GM12874 (cell line): ENCODE data around the gene SLC4A11.

Experiments
- TF ChIP-seq, protein P1 (sequence below): IDR thresholded peaks from 2 replicates; pipeline ENCODE4 v1.5.1; 2011; ENCODE audit warnings: low read depth, mild to moderate bottlenecking, control low read depth, low read length, moderate library complexity; ENCODE audit not compliant: insufficient read depth

SLC4A11 gene

GRCh38 chr20:3238616-3239025, 369 bp downstream of the SLC4A11 start:
- TF ChIP-seq, protein P1, sequence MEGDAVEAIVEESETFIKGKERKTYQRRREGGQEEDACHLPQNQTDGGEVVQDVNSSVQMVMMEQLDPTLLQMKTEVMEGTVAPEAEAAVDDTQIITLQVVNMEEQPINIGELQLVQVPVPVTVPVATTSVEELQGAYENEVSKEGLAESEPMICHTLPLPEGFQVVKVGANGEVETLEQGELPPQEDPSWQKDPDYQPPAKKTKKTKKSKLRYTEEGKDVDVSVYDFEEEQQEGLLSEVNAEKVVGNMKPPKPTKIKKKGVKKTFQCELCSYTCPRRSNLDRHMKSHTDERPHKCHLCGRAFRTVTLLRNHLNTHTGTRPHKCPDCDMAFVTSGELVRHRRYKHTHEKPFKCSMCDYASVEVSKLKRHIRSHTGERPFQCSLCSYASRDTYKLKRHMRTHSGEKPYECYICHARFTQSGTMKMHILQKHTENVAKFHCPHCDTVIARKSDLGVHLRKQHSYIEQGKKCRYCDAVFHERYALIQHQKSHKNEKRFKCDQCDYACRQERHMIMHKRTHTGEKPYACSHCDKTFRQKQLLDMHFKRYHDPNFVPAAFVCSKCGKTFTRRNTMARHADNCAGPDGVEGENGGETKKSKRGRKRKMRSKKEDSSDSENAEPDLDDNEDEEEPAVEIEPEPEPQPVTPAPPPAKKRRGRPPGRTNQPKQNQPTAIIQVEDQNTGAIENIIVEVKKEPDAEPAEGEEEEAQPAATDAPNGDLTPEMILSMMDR: no peak

- TF ChIP-seq, protein P1: no peak
These were observed 903 bp downstream of the SLC4A11 start for GRCh38 chr20:3237958-3238615.

GRCh38 chr20:3237011-3237957, 1.7 kb downstream of the SLC4A11 start:
- TF ChIP-seq, protein P1: no peak

DNA sequence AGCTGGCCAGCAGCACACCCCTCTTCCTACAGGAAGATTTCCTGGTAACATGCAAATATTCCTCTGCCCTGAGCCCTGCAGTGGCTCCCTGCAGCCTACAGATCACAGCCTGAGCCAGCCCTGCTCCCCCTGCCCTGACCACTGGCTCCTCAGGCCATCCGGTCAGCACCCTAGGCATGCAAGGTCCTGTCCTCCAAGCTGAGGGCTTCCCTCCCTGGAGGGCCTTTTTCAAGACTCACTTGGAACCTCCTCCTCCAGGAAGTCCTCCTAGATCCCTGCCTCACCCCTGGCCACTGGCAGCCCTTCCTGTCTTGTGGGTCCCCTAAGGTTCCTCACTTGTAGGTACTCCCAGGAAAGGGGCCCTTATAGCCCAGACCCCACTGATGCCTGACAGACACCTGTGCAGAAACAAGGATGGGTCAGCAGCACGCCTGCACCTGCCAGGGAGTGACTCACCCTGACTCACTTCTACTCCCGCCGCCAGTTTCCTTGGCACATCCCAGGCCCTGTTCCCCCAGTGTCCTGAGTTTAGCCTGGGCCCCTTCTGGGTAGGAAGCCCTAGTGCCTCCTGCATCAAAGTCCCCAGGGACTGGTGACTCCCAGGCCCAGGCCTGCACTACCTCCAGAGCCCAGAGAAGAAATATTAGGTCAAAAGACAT, 3.2 kb downstream of the SLC4A11 start:
- TF ChIP-seq, protein P1: no peak

DNA sequence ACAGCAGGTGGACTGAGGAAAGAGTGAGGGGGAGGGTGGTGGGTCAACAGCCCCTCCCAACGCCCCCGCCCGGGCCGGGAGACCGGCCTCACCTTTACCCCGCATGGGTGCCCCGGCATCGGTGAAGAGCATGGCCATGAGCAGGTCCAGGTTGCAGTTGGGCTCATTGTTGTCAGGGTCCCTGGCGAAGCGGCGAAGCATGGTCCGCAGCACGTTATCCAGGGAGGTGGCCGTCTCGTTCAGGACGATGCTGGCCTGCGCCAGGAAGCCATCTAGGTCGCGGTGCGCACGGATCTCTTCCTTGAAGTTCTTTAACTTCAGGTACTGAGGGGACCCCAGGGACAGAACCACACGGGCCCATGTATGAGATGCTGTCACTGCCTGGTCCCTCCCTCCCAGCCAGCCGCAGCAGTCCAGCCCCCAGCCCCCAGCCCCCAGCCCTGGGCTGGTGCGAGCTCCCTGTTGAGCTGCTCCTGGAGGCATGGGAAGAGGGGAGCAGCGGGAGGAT, 4.9 kb downstream of the SLC4A11 start:
- TF ChIP-seq, protein P1: no peak

DNA sequence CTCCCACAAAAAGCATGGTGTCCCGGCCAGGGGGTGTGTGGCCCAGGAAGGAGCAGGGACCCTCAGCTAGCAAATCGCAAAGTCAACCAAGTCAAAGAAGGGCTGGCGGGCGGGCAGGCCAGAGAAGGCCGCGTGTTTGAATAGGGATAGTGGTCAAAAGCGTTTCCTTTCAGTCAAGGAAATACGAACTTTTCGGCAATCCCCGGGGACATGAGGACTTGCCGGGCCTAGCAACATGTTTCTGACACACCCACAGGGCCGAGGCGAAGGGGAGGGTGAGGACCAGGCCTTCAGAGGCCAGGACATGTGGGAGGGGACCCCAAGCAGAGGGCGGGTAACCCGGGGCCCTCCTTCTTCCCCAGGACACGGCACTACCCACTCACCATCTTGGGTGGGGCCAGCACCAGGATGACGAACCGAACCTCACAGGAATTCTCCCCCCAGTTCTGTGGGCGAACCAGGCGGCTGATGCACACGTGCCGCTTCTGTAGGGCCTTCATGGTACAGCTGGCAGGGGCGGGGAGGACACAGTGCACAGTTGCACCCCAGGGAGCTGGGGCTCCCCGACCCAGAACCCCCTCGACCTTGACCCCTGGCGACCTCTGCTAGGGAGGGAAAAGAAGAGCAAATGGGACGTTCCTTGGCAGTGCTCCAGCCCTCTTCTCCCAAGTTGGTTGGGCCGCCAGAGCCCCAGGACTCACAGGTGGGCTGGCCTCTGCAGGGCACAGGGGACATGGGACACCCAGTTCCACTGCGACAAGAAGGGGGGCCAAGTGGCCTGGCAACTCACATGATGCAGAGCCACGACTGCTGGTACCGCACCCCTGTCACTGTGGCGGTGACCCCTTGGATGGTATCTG, 5.6 kb downstream of the SLC4A11 start:
- TF ChIP-seq, protein P1: no peak
